Activated CD8-positive, alpha-beta memory T cell treated with anti-CD3 and anti-CD28 coated beads, Interleukin-2, amount 50 U/mL, for 4 hours (primary cell): ENCODE results near the gene RAB5B.
"Not testable (repeated sequence)": the region's sequence is repeated elsewhere in the genome, so short reads cannot be mapped to it uniquely, and the experiment has no call there.

Experiments
- DNase-seq: peaks from one replicate; pipeline ENCODE4 v3.0.0-alpha.2; 2020

The RAB5B gene

GRCh38 chr12:55942055-55942454 is 31.8 kb upstream of the RAB5B start:
- no peak for DNase-seq

DNA sequence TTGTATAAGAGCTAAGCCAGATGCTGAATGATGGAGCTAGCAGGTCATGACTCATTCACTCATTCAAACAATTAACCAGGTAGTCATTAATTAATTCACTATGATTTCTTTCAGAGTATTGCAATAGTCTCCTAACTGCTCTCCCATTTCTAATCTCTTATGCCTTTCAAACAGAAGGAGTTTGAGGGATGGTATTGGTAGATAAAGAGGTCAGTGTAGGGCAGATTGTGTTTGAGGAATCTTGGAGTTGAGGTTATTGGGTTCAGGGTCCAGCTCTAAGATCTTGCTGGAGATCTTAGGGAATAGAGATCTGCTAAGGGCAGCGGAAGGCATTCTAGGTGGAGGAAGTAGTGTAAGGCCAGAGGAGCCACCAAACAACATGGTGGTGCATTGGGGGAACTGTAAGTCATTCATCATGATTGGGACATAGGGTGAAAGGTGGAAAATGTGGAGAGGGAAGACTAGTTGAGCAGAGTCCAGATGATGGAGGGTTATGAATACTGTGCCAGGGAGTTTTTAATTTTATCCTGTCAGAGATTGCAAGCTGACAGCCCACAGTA is 31.2 kb upstream of the RAB5B start:
- DNase-seq: no peak

DNA sequence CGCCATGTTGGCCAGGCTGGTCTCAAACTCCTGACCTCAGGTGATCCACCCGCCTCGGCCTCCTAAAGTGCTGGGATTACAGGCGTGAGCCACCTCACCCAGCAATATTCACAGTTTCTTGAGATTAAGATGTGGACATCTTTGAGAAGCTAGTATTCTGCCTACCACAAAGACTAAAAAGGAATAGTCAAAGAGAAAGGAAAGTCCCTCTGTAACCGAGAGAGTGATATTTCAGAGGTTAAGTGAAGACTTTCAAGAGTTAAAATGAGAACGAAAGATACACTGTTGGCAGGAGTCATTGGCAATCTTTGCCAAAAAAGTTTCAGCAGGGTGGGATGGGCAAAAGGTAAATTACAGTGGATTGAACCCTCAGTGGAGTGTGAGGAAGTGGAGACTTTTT is 27.3 kb upstream of the RAB5B start:
- DNase-seq: no peak

- no peak for DNase-seq
Observed at GRCh38 chr12:55955344-55955743, 18.5 kb upstream of the RAB5B start.

GRCh38 chr12:55955800-55956508 is 17.9 kb upstream of the RAB5B start:
- peak; percentile 49 for DNase-seq

- DNase-seq: no peak
Observed at GRCh38 chr12:55957106-55957859, 16.6 kb upstream of the RAB5B start.

- DNase-seq: no peak
Observed at GRCh38 chr12:55963760-55964159, 10.1 kb upstream of the RAB5B start.

- no peak for DNase-seq
Observed at GRCh38 chr12:55965240-55965639, 8.6 kb upstream of the RAB5B start.

GRCh38 chr12:55965941-55966407 is 7.9 kb upstream of the RAB5B start, which contains the start of gene PMEL:
PMEL (minus strand) TSS chr12:55966042; CDS start chr12:55966011, 31 bp downstream.
- DNase-seq: no peak

GRCh38 chr12:55966408-55967281 is 7.2 kb upstream of the RAB5B start, which contains the start of gene CDK2:
CDK2 (plus strand) TSS chr12:55966830; CDS start chr12:55967009, 179 bp downstream.
- DNase-seq: peak; percentile 92

- DNase-seq: no peak
Observed at GRCh38 chr12:55969356-55969755, 4.5 kb upstream of the RAB5B start.

GRCh38 chr12:55970775-55971174 is 3.1 kb upstream of the RAB5B start:
- no peak for DNase-seq

GRCh38 chr12:55972042-55972441 is 1.8 kb upstream of the RAB5B start:
- no peak for DNase-seq

DNA sequence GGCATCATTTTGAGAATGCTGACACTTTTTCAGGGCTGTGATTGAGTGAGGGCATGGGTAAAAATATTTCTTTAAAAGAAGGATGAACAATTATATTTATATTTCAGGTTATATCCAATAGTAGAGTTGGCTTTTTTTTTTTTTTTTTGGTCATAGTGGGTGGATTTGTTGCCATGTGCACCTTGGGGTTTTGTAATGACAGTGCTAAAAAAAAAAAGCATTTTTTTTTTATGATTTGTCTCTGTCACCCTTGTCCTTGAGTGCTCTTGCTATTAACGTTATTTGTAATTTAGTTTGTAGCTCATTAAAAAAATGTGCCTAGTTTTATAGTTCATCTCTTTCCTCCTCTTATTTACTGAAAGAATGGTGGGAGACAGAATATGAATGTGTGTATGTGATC is 1.4 kb upstream of the RAB5B start:
- DNase-seq: no peak

GRCh38 chr12:55972911-55973598 is 823 bp upstream of the RAB5B start:
- no peak for DNase-seq

DNA sequence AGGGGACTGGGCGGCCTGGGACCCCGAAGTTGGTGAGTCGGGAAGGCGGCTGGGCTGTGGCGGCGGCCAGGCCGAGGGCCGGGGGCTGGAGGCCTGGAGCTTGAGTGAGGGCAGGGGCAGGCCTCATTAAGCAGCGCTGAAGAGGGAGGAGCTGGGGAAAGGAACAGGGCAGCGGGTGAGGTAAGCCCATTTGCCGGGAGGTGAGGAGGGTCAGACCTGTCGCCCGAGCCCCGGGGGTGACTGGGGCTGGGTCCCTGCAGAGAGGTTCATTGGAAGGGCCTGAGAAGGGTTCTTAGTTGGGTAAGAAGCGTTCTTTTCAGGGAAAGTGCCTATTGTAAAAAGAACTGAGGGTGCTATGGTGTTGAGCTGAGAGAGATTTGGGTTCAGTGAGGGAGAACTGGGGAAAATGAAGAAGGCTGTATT is 441 bp downstream of the RAB5B start:
- DNase-seq: no peak

GRCh38 chr12:55978393-55978792 is 4.5 kb downstream of the RAB5B start:
- no peak for DNase-seq

- no peak for DNase-seq
Observed at GRCh38 chr12:55979069-55979468, 5.2 kb downstream of the RAB5B start.

DNA sequence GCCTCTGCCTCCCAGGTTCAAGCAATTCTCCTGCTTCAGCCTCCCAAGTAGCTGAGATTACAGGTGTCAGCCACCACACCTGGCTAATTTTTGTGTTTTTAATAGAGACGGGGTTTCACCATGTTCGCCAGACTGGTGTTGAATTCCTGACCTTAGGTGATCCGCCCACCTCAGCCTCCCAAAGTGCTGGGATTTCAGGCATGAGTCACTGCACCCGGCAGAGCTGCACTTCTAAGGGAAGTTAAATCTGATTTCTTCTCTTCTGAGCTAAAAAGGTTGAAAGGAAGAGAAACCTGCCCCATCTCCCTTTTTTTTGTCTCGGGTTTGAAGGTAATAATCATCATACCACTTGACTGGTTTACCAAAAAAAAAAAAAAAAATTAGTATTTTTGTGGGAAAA is 8.0 kb downstream of the RAB5B start:
- not testable (repeated sequence) for DNase-seq

DNA sequence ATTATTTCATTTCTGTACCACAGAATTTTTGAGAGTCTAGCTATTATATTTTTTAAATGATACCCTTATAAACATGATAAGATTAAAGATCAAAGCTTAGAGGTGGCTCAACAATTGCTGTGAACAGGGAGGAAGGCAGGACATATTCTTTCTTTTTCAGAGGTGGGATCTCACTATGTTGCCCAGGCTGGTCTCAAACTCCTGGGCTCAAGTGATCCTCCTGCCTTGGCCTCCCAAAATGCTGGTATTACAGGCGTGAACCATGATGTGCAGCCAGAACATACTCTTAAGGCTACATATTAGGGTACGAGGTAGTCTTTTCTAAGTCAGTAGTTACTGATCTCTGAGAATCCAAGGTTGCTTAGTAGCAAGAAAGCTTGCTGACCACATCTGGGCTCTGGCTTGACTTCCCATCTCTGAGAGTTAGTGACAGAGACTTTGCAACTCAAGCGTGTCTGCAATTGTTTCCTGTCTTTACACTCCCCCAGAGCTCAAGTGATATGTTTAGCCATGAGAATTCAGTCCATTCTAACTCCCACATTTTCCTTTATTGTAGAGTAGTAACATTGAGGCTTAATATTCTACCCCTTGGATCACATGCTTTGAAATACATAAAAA is 8.6 kb downstream of the RAB5B start:
- no peak for DNase-seq

DNA sequence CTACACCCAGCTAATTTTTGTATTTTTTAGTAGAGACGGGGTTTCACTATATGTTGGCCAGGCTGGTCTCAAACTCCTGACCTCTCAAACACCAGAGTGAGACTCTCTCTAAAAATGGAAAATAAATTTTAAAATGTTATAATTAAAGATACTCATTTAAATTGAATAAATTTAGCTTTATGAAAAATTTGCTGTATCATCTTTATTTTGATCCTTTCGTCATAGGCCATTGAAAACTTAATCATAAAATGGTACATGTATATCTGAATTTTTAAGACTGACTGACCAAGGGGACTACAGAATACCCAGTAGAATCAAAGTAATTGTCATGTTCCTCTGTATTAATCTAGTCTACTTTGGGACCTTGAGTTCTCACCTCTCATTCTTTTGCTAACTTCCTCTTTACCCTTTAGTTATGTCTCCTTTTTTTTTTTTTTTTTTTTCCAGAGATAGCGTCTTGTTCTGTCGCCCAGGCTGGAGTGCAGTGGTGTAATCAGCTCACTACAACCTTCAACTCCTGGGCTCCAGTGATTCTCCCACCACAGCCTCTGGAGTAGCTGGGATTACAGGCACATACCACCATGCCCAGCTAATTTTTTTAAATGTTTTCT is 9.5 kb downstream of the RAB5B start:
- no peak for DNase-seq
